Type B pancreatic cell (in vitro differentiated cells): ENCODE measurements around the gene RTL10. TPM values are rescaled to one million over a fixed set of nuclear protein-coding genes. Genes with fewer than 3 reads are reported as not detected.

Experiments
- DNase-seq: peaks from one replicate; pipeline ENCODE4 v3.0.0; 2021; ENCODE audit warnings: mixed read lengths; ENCODE audit not compliant: unreplicated experiment; ENCODE audit errors: extremely low spot score
- H3K27ac Mint-ChIP-seq: 2 replicates; pipeline ENCODE4 v1.8.0; 2021; ENCODE audit warnings: mild to moderate bottlenecking, mixed read lengths
- H3K27me3 Mint-ChIP-seq: 2 replicates; pipeline ENCODE4 v1.8.0; 2021; ENCODE audit warnings: mixed read lengths
- H3K36me3 Mint-ChIP-seq: 2 replicates; pipeline ENCODE4 v1.8.0; 2021; ENCODE audit warnings: mixed read lengths
- H3K4me1 Mint-ChIP-seq: one replicate; pipeline ENCODE4 v1.8.0; 2021; ENCODE audit warnings: mixed read lengths; ENCODE audit not compliant: unreplicated experiment
- H3K4me3 Mint-ChIP-seq: 2 replicates; pipeline ENCODE4 v1.8.0; 2021; ENCODE audit warnings: mild to moderate bottlenecking, mixed read lengths
- H3K9me3 Mint-ChIP-seq: 2 replicates; pipeline ENCODE4 v1.8.0; 2021; ENCODE audit warnings: mixed read lengths
- CTCF ChIP-seq: fragments of 200-600 bp; sonication (generic); conservative IDR thresholded peaks from 2 replicates; pipeline ENCODE4 v1.5.0; 2021; ENCODE audit warnings: antibody characterized with exemption, mild to moderate bottlenecking
- total RNA-seq: library from RNA; stranded (reverse); gene quantifications from 2 replicates; pipeline ENCODE4 v1.2.1, GENCODE V29; 2021; ENCODE audit warnings: low replicate concordance

Gene RTL10
- total RNA-seq, 1 donor from 2014 or later = 28.8 TPM

DNA sequence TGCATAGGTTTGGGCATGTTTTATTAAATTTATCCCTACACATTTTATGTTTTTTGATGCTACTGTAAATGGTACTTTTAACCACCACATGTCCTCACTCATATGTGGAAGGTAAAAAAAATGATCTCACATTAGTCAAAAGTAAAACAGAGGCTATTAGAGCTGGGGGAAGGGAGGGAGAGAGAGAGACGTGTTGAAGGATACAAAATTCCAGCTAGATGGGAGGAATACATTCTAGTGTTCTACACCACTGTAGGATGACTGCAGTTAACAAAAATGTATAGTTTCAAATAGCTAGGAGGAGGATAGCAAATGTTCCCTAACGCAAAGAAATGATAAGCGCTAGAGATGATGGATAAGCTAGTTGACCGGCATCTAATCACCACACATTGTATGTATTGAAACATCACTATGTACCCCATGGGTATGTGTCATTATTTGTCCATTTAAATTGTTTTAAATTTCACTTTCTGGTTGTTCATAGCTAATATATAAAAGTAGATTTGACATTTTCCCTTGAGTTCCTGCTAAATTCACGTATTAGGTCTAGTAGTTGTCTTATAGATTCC lies 9.9 kb upstream of the RTL10 start:
- H3K4me1 Mint-ChIP-seq = no peaks in the 10 kb centered on the region
- TF ChIP-seq CTCF = no peak
- H3K27me3 Mint-ChIP-seq = no peaks in the 10 kb centered on the region
- H3K36me3 Mint-ChIP-seq = peaks cover 5% of the 10 kb centered on the region
- no peak for DNase-seq
- no peak overlapping the region for H3K4me3 Mint-ChIP-seq
- H3K9me3 Mint-ChIP-seq = no peaks in the 10 kb centered on the region
- no peak overlapping the region for H3K27ac Mint-ChIP-seq

DNA sequence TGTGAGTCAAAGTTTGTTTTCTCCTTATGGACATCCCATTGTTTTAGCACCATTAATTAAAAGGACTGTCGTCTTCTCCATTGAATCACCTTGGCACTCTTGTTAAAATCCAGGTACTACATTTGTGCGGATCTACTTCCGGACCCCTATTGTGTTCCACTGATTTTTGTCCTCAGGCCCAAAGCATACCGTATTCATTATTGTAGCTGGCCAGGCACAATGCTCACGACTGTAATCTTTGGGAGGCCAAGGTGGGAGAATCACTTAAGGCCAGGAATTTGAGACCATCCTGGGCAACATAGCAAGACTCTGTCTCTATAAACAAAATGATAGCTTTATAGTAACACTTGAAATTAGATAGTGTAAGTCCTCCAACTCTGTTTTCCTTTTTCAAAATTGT lies 8.9 kb upstream of the RTL10 start:
- H3K4me1 Mint-ChIP-seq = no peaks in the 10 kb centered on the region
- no peaks in the 10 kb centered on the region for H3K27me3 Mint-ChIP-seq
- TF ChIP-seq CTCF = no peak
- DNase-seq = no peak
- no peaks in the 10 kb centered on the region for H3K9me3 Mint-ChIP-seq
- no peak overlapping the region for H3K27ac Mint-ChIP-seq
- peaks cover 5% of the 10 kb centered on the region for H3K36me3 Mint-ChIP-seq
- no peak overlapping the region for H3K4me3 Mint-ChIP-seq

DNA sequence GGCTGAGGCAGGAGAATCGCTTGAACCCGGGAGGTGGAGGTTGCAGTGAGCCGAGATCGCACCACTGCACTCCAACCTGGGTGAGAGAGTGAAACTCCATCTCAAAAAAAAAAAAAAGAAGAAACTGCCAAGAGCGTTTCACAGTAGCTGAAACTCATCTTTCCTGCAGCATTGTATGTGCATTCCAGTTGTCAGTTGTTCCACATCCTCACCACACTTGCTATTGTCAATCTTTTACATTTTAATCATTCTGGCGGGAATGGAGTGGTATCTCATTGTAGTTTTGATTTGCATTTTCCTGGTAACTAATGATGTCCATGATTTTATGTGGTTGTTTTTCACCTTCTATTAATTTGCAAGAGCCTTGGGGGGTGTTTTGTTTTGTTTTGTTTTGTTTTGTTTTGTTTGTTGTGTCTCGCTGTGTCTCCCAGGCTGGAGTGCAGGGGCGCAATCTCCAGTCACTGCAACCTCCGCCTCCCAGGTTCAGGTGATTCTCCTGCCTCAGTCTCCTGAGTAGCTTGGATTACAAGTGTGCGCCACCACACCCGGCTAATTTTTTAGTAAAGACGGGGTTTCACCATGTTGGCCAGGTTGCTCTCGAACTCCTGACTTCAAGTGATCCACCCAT lies 8.1 kb upstream of the RTL10 start:
- no peaks in the 10 kb centered on the region for H3K4me1 Mint-ChIP-seq
- DNase-seq = peak; percentile 34
- no peak for TF ChIP-seq CTCF
- no peaks in the 10 kb centered on the region for H3K27me3 Mint-ChIP-seq
- no peaks in the 10 kb centered on the region for H3K9me3 Mint-ChIP-seq
- no peak overlapping the region for H3K4me3 Mint-ChIP-seq
- H3K36me3 Mint-ChIP-seq = peaks cover 5% of the 10 kb centered on the region
- no peak overlapping the region for H3K27ac Mint-ChIP-seq

- H3K27ac Mint-ChIP-seq = no peak overlapping the region
- H3K27me3 Mint-ChIP-seq = no peaks in the 10 kb centered on the region
- H3K4me1 Mint-ChIP-seq = no peaks in the 10 kb centered on the region
- peaks cover 5% of the 10 kb centered on the region for H3K36me3 Mint-ChIP-seq
- no peaks in the 10 kb centered on the region for H3K9me3 Mint-ChIP-seq
- DNase-seq = no peak
- no peak overlapping the region for H3K4me3 Mint-ChIP-seq
- no peak for TF ChIP-seq CTCF
Observed at GRCh38 chr22:19859861-19860510, 5.3 kb upstream of the RTL10 start.

- Mint-ChIP-seq H3K27ac (peak overlapping the region; percentile 63), H3K9me3 (no peaks in the 10 kb centered on the region), H3K36me3 (peaks cover 8% of the 10 kb centered on the region), H3K4me3 (no peak overlapping the region), H3K27me3 (no peaks in the 10 kb centered on the region), H3K4me1 (peaks cover 17% of the 10 kb centered on the region)
- no peak for DNase-seq
- TF ChIP-seq CTCF = no peak
Observed at GRCh38 chr22:19857382-19857781, 2.7 kb upstream of the RTL10 start.
